IgD-negative memory B cell (primary cell): ENCODE data around the gene MRAS. TPM values are rescaled to one million over a fixed set of nuclear protein-coding genes. Genes with fewer than 3 reads are reported as not detected.
A peak's percentile ranks its signal among the peaks of the same experiment; 100 is the strongest.

Experiments used
- H3K27ac Mint-ChIP-seq, 3 donors: one replicate each; pipeline ENCODE4 v1.8.0; 2020 to 2022; ENCODE audit warnings: mild to moderate bottlenecking in 3 of 3, mixed read lengths in 3 of 3, moderate library complexity in 1 of 3
- H3K27me3 Mint-ChIP-seq: one replicate; pipeline ENCODE4 v1.8.0; 2021; ENCODE audit warnings: mixed read lengths
- H3K36me3 Mint-ChIP-seq: one replicate; pipeline ENCODE4 v1.8.0; 2020; ENCODE audit warnings: mild to moderate bottlenecking, mixed read lengths
- H3K4me1 Mint-ChIP-seq, 3 donors: one replicate each; pipeline ENCODE4 v1.8.0; 2020 to 2022; ENCODE audit warnings: mixed read lengths in 3 of 3, mild to moderate bottlenecking in 1 of 3
- H3K4me3 Mint-ChIP-seq, 4 donors: one replicate each; pipeline ENCODE4 v1.8.0; 2020 to 2022; ENCODE audit warnings: mild to moderate bottlenecking in 4 of 4, mixed read lengths in 4 of 4, moderate library complexity in 3 of 4
- H3K9me3 Mint-ChIP-seq, 3 donors: one replicate each; pipeline ENCODE4 v1.8.0; 2020 to 2021; ENCODE audit warnings: mixed read lengths in 3 of 3, mild to moderate bottlenecking in 1 of 3
- polyA plus RNA-seq: library from polyadenylated mRNA; unstranded; fragments of 300-500 nt; fragmentation: Illumina TruSeq; gene quantifications from one replicate; pipeline ENCODE4 v1.2.3, GENCODE V29; 2021

MRAS gene
- polyA plus RNA-seq, 1 donor from 2014 or later: not detected

DNA sequence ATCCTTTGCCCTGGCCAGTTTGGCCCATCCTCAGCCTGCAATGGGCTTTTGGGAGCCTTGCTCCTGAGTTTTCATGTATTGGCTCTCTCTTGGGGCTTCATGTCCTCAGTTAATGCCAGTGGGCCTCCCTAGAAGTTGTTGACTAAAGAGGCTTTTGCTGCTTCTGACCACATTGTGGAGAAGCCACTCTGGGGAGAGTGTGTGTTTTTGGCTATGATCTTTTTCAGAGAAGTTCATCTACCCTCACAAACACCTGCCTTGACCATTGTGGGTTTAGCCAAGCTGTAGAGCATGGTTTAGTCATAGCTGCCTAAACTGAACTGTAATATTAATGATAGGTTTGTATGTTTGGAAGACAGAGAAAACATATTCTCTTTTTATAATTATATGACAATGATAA lies 6.0 kb downstream of the MRAS start:
- H3K27me3 Mint-ChIP-seq: peaks cover 36% of the 10 kb centered on the region
- H3K27ac Mint-ChIP-seq: no peak overlapping the region
- no peak overlapping the region for H3K4me3 Mint-ChIP-seq
- peaks cover 2% of the 10 kb centered on the region for H3K36me3 Mint-ChIP-seq
- H3K9me3 Mint-ChIP-seq: peaks cover 0 to 2% (median 0%) of the 10 kb centered on the region in 3 donors
- H3K4me1 Mint-ChIP-seq: no peaks in the 10 kb centered on the region

GRCh38 chr3:138355071-138355470 lies 6.7 kb downstream of the MRAS start:
- H3K27ac Mint-ChIP-seq: no peak overlapping the region
- H3K4me1 Mint-ChIP-seq: no peaks in the 10 kb centered on the region

GRCh38 chr3:138356730-138357405 lies 8.5 kb downstream of the MRAS start:
- Mint-ChIP-seq H3K27ac (no peak overlapping the region), H3K27me3 (peaks cover 31% of the 10 kb centered on the region), H3K9me3 (peaks cover 0 to 2% (median 0%) of the 10 kb centered on the region in 3 donors), H3K36me3 (peaks cover 2% of the 10 kb centered on the region), H3K4me1 (no peaks in the 10 kb centered on the region), H3K4me3 (no peak overlapping the region)

More at GRCh38 chr3:138355071-138355470, 6.7 kb downstream of the MRAS start:
- peaks cover 0 to 2% (median 0%) of the 10 kb centered on the region in 3 donors for H3K9me3 Mint-ChIP-seq
- peaks cover 2% of the 10 kb centered on the region for H3K36me3 Mint-ChIP-seq
- H3K27me3 Mint-ChIP-seq: peaks cover 31% of the 10 kb centered on the region
- H3K4me3 Mint-ChIP-seq: no peak overlapping the region

DNA sequence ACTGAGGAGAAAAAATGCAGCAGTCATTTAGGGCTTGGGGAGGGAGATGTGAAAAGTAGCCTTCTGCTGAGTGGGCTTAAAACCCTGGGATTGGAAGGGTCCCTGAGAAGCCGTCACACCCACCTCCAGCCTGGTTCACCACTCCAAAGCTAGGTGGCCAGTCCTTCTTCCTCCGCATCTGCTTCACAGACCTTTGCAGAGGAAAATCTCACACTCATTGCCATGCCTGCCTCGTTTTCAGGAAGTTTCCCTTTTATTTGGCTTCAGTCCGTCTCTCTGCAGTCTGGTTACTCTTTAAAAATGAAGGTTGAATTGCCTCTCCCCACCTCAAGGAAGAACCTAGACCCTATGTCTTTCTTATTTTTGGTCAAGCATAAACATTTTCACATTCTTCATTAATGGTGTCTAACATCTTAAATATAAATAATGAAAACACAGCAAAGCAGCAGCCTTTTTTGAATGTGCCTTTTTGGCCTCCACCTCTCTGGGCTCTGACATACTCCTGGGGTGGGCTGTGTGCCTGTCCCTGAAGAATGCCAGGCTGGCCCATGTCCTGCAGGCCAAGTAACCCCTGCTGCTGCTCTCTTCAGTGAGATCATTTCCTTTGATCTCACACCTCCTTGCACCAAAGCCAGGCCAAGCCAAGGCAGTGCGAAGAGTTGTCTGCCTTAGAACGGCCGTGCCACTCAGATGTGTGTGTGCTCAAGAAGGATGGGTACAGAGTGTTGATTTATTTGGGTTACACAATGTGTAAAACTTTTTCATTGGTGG lies 11.0 kb downstream of the MRAS start:
- no peak overlapping the region for H3K4me3 Mint-ChIP-seq
- no peak overlapping the region for H3K27ac Mint-ChIP-seq
- H3K36me3 Mint-ChIP-seq: peaks cover 2% of the 10 kb centered on the region
- H3K4me1 Mint-ChIP-seq: no peaks in the 10 kb centered on the region
- peaks cover 0 to 2% (median 0%) of the 10 kb centered on the region in 3 donors for H3K9me3 Mint-ChIP-seq
- peaks cover 38% of the 10 kb centered on the region for H3K27me3 Mint-ChIP-seq

- H3K27me3 Mint-ChIP-seq: peaks cover 42% of the 10 kb centered on the region
- H3K4me1 Mint-ChIP-seq: no peaks in the 10 kb centered on the region
- no peak overlapping the region for H3K4me3 Mint-ChIP-seq
- no peaks in the 10 kb centered on the region for H3K9me3 Mint-ChIP-seq
- peaks cover 2% of the 10 kb centered on the region for H3K36me3 Mint-ChIP-seq
- no peak overlapping the region for H3K27ac Mint-ChIP-seq
Observed at GRCh38 chr3:138359919-138360868, 11.8 kb downstream of the MRAS start.

DNA sequence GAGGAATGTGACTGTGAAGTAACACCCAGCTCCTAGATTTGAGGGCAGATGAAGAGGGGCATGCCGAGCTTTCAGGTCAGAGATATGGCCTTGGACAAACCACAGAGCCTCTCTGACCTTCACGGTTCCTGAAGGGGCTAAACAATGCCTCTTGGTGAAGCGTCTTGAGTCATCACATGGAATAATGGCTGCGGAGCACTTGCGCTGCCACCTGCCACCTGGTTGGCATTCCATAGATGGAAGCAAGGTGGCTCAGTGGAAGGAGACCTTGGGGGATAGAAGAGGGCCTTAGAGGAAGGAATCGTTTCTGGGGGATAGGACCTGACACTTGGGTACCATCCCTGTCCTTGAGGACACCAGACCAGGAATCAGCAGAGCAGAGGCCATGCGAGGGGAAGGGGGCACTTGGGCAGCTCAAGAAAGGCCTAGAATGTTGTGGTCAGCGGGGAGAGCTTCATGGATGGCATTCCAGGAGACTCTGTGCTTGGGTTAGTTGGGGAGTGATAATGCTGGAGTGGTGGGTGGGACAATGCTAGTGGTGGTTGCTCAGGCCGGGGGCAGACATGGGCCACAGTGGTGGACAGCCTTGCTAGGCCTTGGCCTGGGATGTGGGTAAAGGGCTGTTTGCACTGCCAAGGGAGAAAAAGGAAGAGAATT lies 12.6 kb downstream of the MRAS start:
- no peaks in the 10 kb centered on the region for H3K4me1 Mint-ChIP-seq
- H3K9me3 Mint-ChIP-seq: no peaks in the 10 kb centered on the region
- no peak overlapping the region for H3K27ac Mint-ChIP-seq
- no peak overlapping the region for H3K4me3 Mint-ChIP-seq
- H3K27me3 Mint-ChIP-seq: peaks cover 45% of the 10 kb centered on the region
- H3K36me3 Mint-ChIP-seq: peaks cover 2% of the 10 kb centered on the region

DNA sequence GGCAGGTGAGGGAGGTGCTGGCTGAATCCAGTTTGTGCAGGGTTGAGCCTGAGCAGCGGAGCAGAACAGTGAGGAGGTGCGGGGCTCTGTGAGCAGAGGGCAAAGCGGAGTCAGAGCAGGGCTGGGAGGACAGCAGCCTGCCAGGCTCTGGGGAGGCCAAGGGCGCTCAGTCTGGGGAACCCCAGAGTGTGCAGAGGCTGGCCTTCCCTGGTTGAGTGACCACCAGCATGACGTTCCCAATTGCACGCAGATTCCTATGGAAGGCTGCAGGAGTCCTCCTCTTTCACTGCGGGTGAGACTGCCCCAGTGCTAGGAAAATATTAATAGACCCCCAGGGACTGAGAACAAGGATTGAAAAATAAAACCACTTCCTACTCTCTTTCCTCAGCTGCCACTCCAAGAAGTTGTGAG lies 13.2 kb downstream of the MRAS start:
- Mint-ChIP-seq H3K9me3 (no peaks in the 10 kb centered on the region), H3K27me3 (peaks cover 49% of the 10 kb centered on the region), H3K27ac (no peak overlapping the region), H3K36me3 (peaks cover 2% of the 10 kb centered on the region), H3K4me3 (no peak overlapping the region), H3K4me1 (no peaks in the 10 kb centered on the region)

DNA sequence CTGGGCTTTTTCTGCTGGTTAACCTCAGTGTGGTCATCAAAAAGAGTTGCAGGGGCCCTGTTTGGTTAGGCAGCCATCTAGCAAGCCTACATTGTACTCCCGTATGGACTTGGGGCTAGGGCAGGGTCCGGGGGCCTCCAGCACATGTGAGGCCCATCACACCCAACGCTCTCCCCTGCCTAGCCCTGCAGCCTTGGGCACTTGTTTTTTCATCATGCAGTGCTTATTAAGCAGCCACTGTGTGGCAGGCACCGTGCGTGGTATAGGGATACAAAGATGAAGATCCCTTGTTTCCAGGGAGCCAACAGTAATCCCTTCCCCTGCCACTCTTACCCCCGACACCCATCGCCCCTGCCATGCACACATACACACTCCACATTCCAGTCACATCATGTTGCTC lies 14.2 kb downstream of the MRAS start:
- Mint-ChIP-seq H3K4me1 (no peaks in the 10 kb centered on the region), H3K27me3 (peaks cover 54% of the 10 kb centered on the region), H3K4me3 (no peak overlapping the region), H3K36me3 (peaks cover 2% of the 10 kb centered on the region), H3K9me3 (peaks cover 0 to 2% (median 2%) of the 10 kb centered on the region in 3 donors), H3K27ac (peak overlapping the region in 1 of 3 donors; percentile 60)

DNA sequence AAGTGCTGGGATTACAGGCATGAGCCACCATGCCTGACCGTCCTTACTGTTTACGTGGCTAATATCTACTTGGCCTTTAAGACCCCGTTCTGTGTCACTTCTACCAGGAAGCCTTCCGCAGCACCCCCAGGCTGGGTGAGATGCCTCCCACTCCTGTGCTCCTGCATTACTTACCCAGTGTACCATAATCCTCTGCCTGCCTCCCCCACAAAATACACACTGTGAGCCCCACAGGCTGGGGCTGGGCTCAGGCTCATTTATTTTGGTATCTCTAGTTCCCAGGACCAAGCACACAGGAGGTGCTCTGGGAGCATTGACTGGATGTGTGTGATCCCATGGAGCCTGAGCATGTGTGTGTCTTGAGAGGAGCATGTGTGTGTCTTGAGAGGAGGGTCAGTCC lies 14.9 kb downstream of the MRAS start:
- Mint-ChIP-seq H3K9me3 (peaks cover 0 to 5% (median 2%) of the 10 kb centered on the region in 3 donors), H3K27ac (no peak overlapping the region), H3K36me3 (peaks cover 2% of the 10 kb centered on the region), H3K4me1 (no peaks in the 10 kb centered on the region), H3K27me3 (peaks cover 60% of the 10 kb centered on the region), H3K4me3 (no peak overlapping the region)

GRCh38 chr3:138364356-138365252 lies 16.2 kb downstream of the MRAS start:
- Mint-ChIP-seq H3K27me3 (peaks cover 65% of the 10 kb centered on the region), H3K4me1 (no peaks in the 10 kb centered on the region)

DNA sequence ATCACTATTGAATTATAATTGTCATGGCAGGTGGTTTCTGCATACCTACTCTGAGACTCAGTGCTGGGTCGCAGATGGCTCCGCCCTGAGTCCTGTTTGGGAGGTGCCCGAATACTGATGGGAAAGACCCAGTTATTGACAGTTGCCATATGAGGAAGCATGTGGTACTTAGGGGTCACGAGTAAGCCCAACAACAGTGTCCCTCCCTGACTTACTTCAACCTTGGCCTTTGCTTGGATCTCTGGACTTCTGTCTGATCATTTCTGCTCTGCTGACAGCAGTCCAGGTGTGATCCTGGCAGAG lies 16.8 kb downstream of the MRAS start:
- Mint-ChIP-seq H3K27me3 (peaks cover 63% of the 10 kb centered on the region), H3K9me3 (peaks cover 0 to 5% (median 2%) of the 10 kb centered on the region in 3 donors), H3K4me1 (no peaks in the 10 kb centered on the region), H3K36me3 (no peaks in the 10 kb centered on the region), H3K4me3 (no peak overlapping the region), H3K27ac (no peak overlapping the region)

More at GRCh38 chr3:138364356-138365252, 16.2 kb downstream of the MRAS start:
- Mint-ChIP-seq H3K9me3 (peaks cover 0 to 5% (median 2%) of the 10 kb centered on the region in 3 donors), H3K4me3 (no peak overlapping the region), H3K27ac (no peak overlapping the region), H3K36me3 (no peaks in the 10 kb centered on the region)

DNA sequence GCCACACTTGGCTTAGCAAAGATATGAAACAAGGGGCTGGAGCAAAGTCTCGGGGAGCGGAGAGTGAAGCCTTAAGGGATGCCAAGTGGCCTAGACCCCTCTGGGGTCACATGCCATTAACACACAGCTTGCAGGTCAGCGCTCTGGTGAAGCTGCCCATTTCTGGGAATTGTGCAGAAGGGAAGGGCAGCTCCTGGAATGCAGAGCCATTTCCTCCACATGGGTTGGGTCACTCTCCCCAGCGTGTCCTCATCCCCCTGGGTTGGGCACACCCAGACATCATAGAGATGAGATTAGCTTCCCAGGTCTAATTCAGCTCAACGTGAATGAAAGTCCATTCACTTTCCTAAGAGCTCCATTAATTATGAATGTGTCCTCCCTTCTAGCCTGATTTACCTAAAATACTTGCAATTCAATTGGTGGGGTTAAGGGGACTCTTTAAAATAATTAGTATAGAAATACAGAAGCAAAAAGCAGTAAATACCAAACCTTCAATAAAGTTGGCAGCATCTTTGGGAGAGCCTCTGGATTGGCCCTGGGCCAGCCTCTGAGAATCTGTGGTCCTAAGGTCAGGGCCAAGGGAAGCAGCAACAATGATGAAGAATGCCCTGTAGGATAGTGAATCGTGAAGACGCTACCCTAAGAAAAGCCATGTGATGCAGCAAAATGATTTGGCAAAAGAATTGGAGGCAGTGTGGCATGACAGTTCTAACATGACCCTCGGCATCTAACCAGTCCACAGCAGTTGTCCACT lies 17.8 kb downstream of the MRAS start:
- peaks cover 5 to 8% (median 6%) of the 10 kb centered on the region in 3 donors for H3K9me3 Mint-ChIP-seq
- no peaks in the 10 kb centered on the region for H3K36me3 Mint-ChIP-seq
- H3K27ac Mint-ChIP-seq: no peak overlapping the region
- H3K4me3 Mint-ChIP-seq: no peak overlapping the region
- H3K27me3 Mint-ChIP-seq: peaks cover 57% of the 10 kb centered on the region
- peaks cover 2 to 5% (median 3%) of the 10 kb centered on the region in 3 donors for H3K4me1 Mint-ChIP-seq

- Mint-ChIP-seq H3K27me3 (peaks cover 55% of the 10 kb centered on the region), H3K9me3 (peaks cover 5 to 8% (median 6%) of the 10 kb centered on the region in 3 donors), H3K4me3 (peak overlapping the region in 1 of 4 donors; percentile 35), H3K4me1 (peaks cover 3 to 14% (median 5%) of the 10 kb centered on the region in 3 donors), H3K36me3 (no peaks in the 10 kb centered on the region), H3K27ac (no peak overlapping the region)
Observed at GRCh38 chr3:138367326-138367850, 19.0 kb downstream of the MRAS start.
